GM21717 (cell line): Measurements from ENCODE around the gene VSNL1.

Source experiments
- ATAC-seq: cut with Tn5 transposase; IDR thresholded peaks from one replicate; pipeline ENCODE4 v1.9.1; 2021; ENCODE audit warnings: mild to moderate bottlenecking, moderate library complexity; ENCODE audit not compliant: unreplicated experiment

The VSNL1 gene

GRCh38 chr2:17688600-17688999, 148.1 kb downstream of the VSNL1 start:
- ATAC-seq, result no peak

GRCh38 chr2:17689010-17689409, 148.5 kb downstream of the VSNL1 start:
- ATAC-seq, result no peak

- ATAC-seq, result no peak
These were observed 150.3 kb downstream of the VSNL1 start for GRCh38 chr2:17690776-17691175.
